COLO668 (cell line): ENCODE results near the gene NEK11.

Experiments
- DNase-seq: peaks from one replicate; lab custom pipeline; 2025; ENCODE audit not compliant: unreplicated experiment; lab: John Stamatoyannopoulos, UW

NEK11 gene

GRCh38 chr3:131223373-131224289 lies 197.0 kb downstream of the NEK11 start:
- no peak for DNase-seq

- no peak for DNase-seq
Observed at GRCh38 chr3:131224886-131225550, 198.3 kb downstream of the NEK11 start.

DNA sequence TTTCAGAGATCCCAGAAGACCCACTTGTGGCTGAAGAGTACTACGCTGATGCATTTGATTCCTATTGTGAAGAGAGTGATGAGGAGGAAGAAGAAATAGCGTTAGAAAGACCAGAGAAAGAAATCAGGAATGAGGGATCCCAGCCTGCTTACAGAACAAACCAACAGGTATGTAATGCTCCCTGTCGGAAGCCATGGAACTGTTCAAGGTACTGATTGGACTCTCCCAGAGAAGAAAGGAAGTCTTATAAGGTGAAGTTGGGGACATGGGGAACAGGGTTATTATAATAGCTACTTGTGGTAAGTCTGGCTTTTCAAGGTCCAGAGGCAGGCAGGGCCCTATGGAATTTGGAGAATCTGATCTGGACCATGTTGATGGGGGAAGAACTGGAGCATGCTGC lies 201.8 kb downstream of the NEK11 start:
- no peak for DNase-seq

- DNase-seq = no peak
Observed at GRCh38 chr3:131231710-131232389, 205.2 kb downstream of the NEK11 start.

DNA sequence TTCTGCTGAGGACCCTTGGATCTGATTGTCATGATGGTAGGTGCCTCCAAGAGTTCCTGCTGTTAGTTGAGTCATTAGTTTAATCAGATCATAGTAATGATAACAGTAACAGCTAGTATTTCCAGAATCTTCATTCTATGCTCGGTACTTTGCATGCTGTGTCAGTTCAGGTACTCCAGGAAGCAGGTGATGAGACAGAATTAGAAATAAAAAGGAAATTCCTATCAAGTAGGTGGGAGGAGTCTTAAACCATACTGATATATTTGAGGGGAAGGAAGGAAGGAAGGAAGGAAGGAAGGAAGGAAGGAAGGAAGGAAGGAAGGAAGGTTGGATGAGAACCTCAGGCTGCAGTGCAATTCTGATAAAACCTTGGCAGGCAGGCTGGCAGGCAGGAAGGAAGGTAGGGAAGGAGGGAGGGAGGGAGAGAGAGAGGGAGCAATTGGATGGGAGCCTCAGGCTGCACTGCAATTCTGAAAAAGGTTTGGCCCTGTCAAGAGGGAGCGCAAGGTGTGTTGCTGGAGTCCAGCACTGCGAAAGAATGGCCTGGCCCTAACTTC lies 206.1 kb downstream of the NEK11 start:
- DNase-seq = no peak

- DNase-seq = no peak
Observed at GRCh38 chr3:131233900-131234668, 207.4 kb downstream of the NEK11 start.

DNA sequence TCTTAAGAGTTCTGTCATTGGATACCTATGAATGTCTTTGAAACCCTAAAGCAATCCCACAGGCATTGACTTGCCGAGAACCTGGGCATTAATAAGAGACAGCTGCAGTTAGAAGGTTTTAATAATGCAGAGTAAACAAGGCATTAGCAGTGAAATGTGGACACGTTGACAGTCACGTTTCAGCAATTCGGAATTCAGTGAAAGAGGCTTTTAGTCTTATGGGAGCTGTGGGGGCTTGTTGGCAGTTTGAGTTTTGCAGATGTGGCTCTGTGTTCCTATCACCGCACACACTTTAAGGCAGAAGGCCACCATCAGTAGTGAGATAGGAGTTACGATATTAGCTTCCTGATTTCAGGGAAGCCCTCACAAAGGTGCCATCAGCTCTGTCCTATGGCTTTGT lies 209.7 kb downstream of the NEK11 start:
- no peak for DNase-seq

DNA sequence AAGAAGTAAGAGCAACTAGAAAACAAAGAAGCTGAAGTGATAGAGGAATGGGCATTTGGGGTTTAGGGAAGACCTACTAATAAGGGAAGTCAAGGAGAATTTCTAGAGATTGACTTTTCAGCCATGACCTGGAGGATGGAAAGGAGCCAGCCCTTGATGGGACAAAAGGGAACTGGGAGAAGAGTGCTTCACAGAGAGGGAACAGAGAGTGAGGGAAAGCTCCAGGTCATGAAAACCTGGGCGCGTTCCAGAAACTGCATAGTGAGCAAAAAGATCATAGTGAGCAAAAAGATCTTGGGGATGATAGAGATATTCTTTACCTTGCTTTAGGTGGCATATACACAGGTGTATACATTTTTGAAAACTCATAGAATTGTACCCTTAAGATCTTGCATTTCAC lies 211.8 kb downstream of the NEK11 start:
- DNase-seq = no peak

DNA sequence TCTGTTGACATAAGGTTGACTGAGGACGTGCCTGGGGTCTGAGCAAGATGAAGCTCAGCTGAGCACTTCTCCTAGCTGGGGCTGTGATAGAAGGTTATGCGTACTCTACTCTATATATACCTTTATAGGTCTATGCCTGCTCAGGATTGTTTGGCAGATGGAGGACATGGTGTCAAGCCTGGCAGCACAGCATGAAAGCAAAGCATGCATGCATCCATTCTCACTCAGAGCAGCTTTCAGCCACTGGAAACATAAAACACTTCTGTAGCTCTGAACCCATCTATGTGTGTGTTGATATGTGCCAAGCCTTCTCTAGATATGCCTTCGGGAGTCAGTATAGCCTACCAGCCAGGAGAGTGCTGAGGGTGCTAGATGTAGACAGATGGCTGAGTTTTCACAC lies 212.6 kb downstream of the NEK11 start:
- DNase-seq = no peak

GRCh38 chr3:131242201-131242600 lies 215.5 kb downstream of the NEK11 start:
- no peak for DNase-seq

DNA sequence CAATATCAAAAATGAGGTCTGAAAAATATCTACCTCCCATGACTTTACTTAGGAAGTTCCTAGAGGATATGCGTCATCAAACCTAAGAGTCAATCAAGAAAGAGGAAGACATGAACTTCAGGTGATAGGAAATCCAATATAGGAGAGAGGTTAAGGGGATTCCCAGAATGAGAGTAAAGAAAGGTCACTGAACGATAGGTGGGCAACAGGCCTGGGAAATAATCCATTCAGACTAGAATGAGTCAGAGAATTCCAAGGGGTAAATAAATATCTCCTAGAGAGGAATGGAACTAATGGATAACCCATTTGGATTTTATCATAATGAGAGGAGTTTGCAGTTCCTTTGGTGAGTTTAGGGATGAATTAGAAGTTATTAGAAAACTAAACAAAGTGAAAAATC lies 223.8 kb downstream of the NEK11 start:
- DNase-seq = no peak

DNA sequence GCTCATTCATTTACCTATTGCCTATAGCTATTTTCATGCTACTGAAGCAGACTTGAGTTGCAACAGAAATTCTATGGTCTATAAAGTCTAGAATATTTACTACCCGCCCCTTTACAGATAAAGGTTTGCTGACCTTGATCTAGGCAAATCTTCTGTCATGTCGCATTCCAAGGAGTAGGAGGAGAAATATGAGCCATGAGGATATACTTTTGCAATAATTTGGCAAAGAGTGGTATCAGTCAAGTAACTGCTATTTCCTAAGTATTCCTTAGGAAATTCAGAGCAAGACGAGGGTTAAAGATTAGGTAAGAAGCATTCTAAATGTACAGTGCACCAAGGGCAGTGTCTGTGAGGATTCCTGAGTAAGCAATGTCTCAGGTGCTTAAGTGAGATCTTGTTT lies 233.8 kb downstream of the NEK11 start:
- DNase-seq = no peak

DNA sequence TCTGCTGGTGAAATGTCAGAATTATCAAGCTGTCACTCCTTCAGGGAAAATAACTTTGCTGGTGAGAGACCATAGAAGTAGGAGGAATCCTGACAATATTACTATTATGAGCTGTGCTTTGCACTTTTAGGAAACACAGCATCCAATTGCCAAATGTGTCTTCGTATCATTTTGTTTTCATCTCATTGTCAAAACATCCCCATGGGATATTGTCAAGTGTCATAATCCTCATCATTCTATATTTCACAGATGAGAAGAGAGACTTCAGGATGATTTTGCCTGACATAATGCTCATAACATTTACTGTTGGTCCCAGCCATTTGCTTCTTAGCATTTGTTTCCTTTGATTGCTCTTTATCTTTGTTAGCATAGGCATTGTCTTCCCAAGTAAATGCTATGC lies 234.4 kb downstream of the NEK11 start:
- no peak for DNase-seq

DNA sequence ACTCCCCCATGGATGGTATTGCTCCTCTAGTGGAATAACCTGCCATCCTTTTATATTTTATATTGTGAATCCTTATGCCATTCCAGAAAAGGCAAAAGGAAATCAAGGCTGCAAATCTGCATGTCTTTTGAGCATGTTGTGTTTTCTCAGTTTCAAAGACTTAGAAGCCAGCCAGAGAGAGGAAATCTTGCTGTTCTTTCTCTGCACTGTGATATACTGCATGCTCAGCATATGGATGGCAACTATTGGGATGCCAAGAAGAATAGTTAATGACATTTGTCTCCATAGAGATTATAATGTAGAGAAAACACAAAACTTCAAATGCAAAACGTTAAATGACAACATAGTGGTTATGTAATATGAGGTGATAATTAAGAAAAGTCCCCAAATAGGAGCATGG lies 248.9 kb downstream of the NEK11 start:
- DNase-seq = no peak

- no peak for DNase-seq
Observed at GRCh38 chr3:131277836-131278497, 251.3 kb downstream of the NEK11 start.

GRCh38 chr3:131279577-131279976 lies 252.9 kb downstream of the NEK11 start:
- DNase-seq = no peak

DNA sequence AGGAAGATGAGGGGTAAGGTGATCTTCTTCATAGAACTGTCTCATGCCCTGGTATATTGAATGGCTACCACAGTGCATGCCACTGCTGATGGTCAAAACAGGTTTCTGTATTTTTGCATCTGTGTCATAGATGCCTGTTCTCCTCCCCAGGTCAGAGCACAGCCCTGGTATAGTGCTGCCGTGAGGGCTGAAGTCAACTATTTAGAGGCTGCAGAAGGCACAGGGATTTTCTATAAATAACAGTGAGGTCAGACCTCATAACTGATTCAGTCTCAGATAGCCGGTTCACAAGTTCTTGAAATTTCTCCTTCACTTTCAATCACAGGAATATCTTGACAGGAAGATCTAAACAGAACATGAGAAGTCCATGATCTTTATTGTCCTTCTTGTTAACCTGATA lies 255.7 kb downstream of the NEK11 start:
- DNase-seq = no peak

DNA sequence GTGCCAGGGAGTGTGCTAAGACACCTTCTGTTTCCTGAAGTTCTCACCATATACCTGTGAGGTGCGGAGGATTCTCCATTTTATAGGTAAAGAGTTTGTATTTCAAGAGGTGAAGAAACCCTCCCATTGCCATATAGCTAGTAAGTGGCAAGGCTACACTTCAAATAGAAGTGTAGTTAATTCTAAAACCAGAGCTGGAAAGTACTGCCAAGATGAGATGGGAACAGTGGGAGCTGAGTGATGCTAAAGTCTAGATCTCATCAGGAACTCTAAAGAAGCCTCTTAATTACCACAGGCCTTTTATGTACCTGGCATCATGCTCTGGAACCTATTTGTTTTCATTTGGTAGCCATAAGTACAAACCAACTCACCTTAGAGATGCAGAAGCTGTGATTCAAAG lies 256.3 kb downstream of the NEK11 start:
- no peak for DNase-seq

GRCh38 chr3:131283862-131284261 lies 257.2 kb downstream of the NEK11 start:
- DNase-seq = no peak

GRCh38 chr3:131284302-131284701 lies 257.6 kb downstream of the NEK11 start:
- DNase-seq = no peak
